B cell (primary cell): ENCODE data around the gene IPO8.

Source experiments
- CTCF ChIP-seq: fragments of 200-600 bp; IDR thresholded peaks from one replicate; pipeline ENCODE4 v1.8.0; 2022; ENCODE audit warnings: antibody characterized with exemption, mild to moderate bottlenecking
- EZH2 ChIP-seq: IDR thresholded peaks from 2 replicates; pipeline ENCODE4 v1.6.1; 2012; ENCODE audit warnings: borderline replicate concordance, low read depth, mild to moderate bottlenecking, moderate library complexity, low read length; ENCODE audit not compliant: insufficient read depth, poor library complexity, severe bottlenecking

GRCh38 chr12:30725739-30726138 is 30.1 kb upstream of the IPO8 start:
- no peak for TF ChIP-seq CTCF
- no peak for TF ChIP-seq EZH2
